ENCODE measurements around the gene PPP1R9A.

GRCh38 chr7:95056901-95057300, 149.5 kb downstream of the PPP1R9A start:
- no peak for TF ChIP-seq POLR2A (IDR thresholded peaks at IDR 0.05)
- TF ChIP-seq, protein P1, sequence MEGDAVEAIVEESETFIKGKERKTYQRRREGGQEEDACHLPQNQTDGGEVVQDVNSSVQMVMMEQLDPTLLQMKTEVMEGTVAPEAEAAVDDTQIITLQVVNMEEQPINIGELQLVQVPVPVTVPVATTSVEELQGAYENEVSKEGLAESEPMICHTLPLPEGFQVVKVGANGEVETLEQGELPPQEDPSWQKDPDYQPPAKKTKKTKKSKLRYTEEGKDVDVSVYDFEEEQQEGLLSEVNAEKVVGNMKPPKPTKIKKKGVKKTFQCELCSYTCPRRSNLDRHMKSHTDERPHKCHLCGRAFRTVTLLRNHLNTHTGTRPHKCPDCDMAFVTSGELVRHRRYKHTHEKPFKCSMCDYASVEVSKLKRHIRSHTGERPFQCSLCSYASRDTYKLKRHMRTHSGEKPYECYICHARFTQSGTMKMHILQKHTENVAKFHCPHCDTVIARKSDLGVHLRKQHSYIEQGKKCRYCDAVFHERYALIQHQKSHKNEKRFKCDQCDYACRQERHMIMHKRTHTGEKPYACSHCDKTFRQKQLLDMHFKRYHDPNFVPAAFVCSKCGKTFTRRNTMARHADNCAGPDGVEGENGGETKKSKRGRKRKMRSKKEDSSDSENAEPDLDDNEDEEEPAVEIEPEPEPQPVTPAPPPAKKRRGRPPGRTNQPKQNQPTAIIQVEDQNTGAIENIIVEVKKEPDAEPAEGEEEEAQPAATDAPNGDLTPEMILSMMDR (IDR thresholded peaks at IDR 0.05), result no peak
- no peak for TF ChIP-seq EP300 (IDR thresholded peaks at IDR 0.05)
- no peak for TF ChIP-seq POLR2AphosphoS5 (IDR thresholded peaks at IDR 0.05)

Measured in gastroesophageal sphincter (tissue), 3 donors.